ENCODE results near the gene ZDHHC16. TPM values are rescaled to one million over a fixed set of nuclear protein-coding genes. Genes with fewer than 3 reads are reported as not detected.
A peak's percentile ranks its signal among the peaks of the same experiment; 100 is the strongest.
"Not testable (repeated sequence)": the region's sequence is repeated elsewhere in the genome, so short reads cannot be mapped to it uniquely, and the experiment has no call there.

ZDHHC16 gene
- total and polyA plus RNA-seq, 10 donors, result 14.0 to 26.1 (median 24.9) TPM

DNA sequence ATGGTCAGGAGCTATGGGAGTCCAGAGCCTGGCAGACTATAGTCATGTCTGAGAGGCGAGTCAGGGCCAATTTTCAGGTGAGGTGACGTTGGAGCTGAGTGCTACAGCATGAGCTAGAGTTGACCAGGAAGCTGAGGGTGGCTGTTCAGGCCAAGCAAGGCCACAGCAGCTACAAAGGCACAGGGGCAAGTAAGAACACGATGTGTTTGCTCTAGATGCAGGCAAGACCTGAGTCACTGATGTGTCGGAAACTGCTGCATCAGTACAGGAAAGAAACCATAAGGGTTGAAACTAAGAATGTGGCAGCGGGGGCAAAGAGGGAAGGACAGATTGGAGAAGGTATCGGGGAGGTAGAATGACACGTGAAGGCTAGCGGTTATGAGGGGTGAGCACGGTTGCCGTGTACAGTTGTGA is 33.1 kb upstream of the ZDHHC16 start:
- H3K27me3 ChIP-seq (replicated peaks in 1 of 7), result no peaks in the 10 kb centered on the region
- intact Hi-C loops (cut with DNase I; ENCODE audit: low total_unique reads), result no loop called here
- 71 to 89% (median 77%) methylated on average over 10 of the region's 10 CpGs for WGBS, 5 donors
- DNase-seq, result peak; percentile 52
- H3K4me3 ChIP-seq, result no peak overlapping the region
- H3K27ac ChIP-seq, result peak overlapping the region in 4 of 8 donors; percentile 9 to 61 (median 34)
- peaks cover under 1 to 59% (median 16%) of the 10 kb centered on the region in 6 donors for H3K4me1 ChIP-seq
- H3K36me3 ChIP-seq, result no peaks in the 10 kb centered on the region
- no peaks in the 10 kb centered on the region for H3K9me3 ChIP-seq
- TF ChIP-seq, protein P1, sequence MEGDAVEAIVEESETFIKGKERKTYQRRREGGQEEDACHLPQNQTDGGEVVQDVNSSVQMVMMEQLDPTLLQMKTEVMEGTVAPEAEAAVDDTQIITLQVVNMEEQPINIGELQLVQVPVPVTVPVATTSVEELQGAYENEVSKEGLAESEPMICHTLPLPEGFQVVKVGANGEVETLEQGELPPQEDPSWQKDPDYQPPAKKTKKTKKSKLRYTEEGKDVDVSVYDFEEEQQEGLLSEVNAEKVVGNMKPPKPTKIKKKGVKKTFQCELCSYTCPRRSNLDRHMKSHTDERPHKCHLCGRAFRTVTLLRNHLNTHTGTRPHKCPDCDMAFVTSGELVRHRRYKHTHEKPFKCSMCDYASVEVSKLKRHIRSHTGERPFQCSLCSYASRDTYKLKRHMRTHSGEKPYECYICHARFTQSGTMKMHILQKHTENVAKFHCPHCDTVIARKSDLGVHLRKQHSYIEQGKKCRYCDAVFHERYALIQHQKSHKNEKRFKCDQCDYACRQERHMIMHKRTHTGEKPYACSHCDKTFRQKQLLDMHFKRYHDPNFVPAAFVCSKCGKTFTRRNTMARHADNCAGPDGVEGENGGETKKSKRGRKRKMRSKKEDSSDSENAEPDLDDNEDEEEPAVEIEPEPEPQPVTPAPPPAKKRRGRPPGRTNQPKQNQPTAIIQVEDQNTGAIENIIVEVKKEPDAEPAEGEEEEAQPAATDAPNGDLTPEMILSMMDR (IDR thresholded peaks at IDR 0.05 in 8 of 11, conservative IDR thresholded peaks at IDR 0.05 in 3 of 11), result no peak
- TF ChIP-seq POLR2AphosphoS5 (IDR thresholded peaks at IDR 0.05) (no peak), POLR2A (IDR thresholded peaks at IDR 0.05) (no peak)

DNA sequence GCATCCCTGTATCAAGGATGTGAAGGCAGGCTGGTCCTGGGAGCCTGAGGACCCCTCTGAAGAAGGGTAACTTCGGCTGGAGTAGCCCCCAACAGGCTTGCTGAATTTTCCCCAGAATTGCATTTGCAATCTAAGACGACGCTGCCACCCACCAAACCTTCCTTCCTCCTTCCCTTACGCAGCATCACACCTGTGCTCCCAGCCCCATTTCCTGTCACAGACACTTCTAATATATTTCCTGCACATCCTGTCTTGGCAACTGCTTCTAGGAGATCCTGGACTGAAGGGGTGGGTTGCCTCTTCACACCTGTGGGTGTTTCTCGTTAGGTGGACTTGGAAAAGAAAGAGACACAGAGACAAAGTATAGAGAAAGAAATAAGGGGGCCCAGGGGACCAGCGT is 29.4 kb upstream of the ZDHHC16 start:
- no peaks in the 10 kb centered on the region for H3K36me3 ChIP-seq
- peak; percentile 43 for DNase-seq

DNA sequence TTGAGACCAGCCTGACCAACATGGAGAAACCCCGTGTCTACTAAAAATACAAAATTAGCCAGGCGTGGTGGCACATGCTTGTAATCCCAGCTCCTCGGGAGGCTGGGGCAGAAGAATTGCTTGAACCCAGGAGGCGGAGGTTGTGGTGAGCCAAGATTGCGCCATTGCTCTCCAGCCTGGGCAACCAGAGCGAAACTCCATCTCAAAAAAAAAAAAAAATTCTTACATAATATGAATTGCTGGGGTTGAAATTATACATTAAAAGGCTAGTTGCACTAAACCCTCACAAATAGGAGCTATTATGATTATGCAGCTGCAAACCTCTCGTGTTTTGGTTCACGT is 22.2 kb upstream of the ZDHHC16 start:
- DNase-seq; intact Hi-C loops (cut with DNase I; ENCODE audit: low total_unique reads); H3K27me3 ChIP-seq (replicated peaks in 1 of 7); H3K9me3 ChIP-seq; H3K36me3 ChIP-seq; H3K4me3 ChIP-seq: not testable (repeated sequence)
- Histone ChIP-seq H3K4me1 (peaks cover 23 to 93% (median 56%) of the 10 kb centered on the region in 6 donors), H3K27ac (peak overlapping the region; percentile 48 to 95 (median 94))
- 53 to 79% (median 65%) methylated on average over 8 of the region's 8 CpGs for WGBS, 5 donors

More for the DNA sequence above, 29.4 kb upstream of the ZDHHC16 start:
- peak overlapping the region in 1 of 8 donors; percentile 6 for H3K27ac ChIP-seq
- no peak overlapping the region for H3K4me3 ChIP-seq
- WGBS, 5 donors, result 28 to 40% (median 32%) methylated on average over 5 to 6 of the region's 6 CpGs
- H3K27me3 ChIP-seq (replicated peaks in 1 of 7), result no peaks in the 10 kb centered on the region
- TF ChIP-seq, protein P1 (IDR thresholded peaks at IDR 0.05 in 8 of 11, conservative IDR thresholded peaks at IDR 0.05 in 3 of 11), result no peak
- TF ChIP-seq POLR2AphosphoS5 (IDR thresholded peaks at IDR 0.05) (no peak), POLR2A (IDR thresholded peaks at IDR 0.05) (no peak)
- peaks cover 3 to 78% (median 26%) of the 10 kb centered on the region in 6 donors for H3K4me1 ChIP-seq
- intact Hi-C loops (cut with DNase I; ENCODE audit: low total_unique reads), result no loop called here
- H3K9me3 ChIP-seq, result no peaks in the 10 kb centered on the region

DNA sequence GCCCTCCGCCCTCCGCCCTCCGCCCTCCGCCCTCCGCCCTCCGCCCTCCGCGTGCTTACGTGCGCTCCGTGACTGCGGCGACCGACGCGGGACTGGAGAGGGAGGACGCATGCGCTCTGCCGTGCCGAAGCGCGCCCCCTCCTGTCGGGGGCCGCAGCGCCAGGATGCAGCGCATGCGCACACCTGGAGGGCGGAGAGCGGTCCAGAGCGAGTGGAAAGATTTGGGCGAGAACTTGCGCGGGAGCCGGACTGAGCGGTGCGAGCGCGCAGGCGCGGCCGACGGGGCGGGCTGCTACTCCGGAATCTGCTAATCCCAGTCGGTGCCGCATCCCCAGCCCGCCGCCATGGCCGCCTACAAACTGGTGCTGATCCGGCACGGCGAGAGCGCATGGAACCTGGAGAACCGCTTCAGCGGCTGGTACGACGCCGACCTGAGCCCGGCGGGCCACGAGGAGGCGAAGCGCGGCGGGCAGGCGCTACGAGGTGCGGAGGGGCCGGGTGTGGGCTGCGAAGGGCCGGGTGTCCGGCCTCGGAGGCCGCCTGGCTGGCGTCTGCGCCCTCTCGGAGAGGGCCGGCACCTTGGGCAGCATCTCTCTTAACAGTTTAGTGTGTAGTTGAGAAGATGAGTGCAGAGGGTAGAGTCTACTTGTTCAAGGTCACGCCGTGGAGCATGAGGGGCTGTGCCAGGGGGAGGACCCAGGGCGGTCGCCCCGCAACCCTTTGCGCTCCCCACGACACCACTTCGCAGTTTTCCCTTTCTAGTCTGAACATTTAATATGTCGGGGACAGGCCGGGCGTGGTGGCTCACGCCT is 19.8 kb upstream of the ZDHHC16 start, which contains the start of gene PGAM1:
Gene PGAM1 (plus strand): TSS at position 228 of the 812 bp plus-strand sequence. CDS start 117 bp downstream, at position 345.
- no peaks in the 10 kb centered on the region for H3K27me3 ChIP-seq (replicated peaks in 1 of 7)
- peaks cover 0 to 22% (median 18%) of the 10 kb centered on the region in 6 donors for H3K36me3 ChIP-seq
- no peaks in the 10 kb centered on the region for H3K9me3 ChIP-seq
- intact Hi-C loops (cut with DNase I; ENCODE audit: low total_unique reads), result no loop called here
- peak; percentile 99 for DNase-seq
- peak within 1 kb of the TSS; percentile 60 to 99 (median 86) for H3K4me3 ChIP-seq
- peak within 1 kb of the TSS; percentile 79 to 95 (median 94) for H3K27ac ChIP-seq
- peaks cover 23 to 83% (median 48%) of the 10 kb centered on the region in 6 donors for H3K4me1 ChIP-seq
- 0 to 2% (median 0%) methylated on average over 32 to 88 of the region's 90 CpGs for WGBS, 5 donors
- peak; percentile 92 to 95 (median 94) for TF ChIP-seq POLR2AphosphoS5 (IDR thresholded peaks at IDR 0.05)
- peak in 1 of 3 donors; percentile 60 for TF ChIP-seq POLR2A (IDR thresholded peaks at IDR 0.05)
- TF ChIP-seq, protein P1 (IDR thresholded peaks at IDR 0.05 in 8 of 11, conservative IDR thresholded peaks at IDR 0.05 in 3 of 11), result peak; percentile 47 to 88 (median 72)

Data from spleen (tissue), 11 donors.